Measurements from ENCODE around the gene NUMBL. TPM values are rescaled to one million over a fixed set of nuclear protein-coding genes. Genes with fewer than 3 reads are reported as not detected.

Gene NUMBL
- total RNA-seq, 1 donor from 2014 or later: 17.7 TPM

GRCh38 chr19:40705362-40705651 lies 14.9 kb upstream of the NUMBL start:
- no peaks in the 10 kb centered on the region for H3K27me3 ChIP-seq (ENCODE audit: low read depth)
- H3K36me3 ChIP-seq: peaks cover 97% of the 10 kb centered on the region
- H3K27ac ChIP-seq: no peak overlapping the region
- H3K4me1 ChIP-seq: no peaks in the 10 kb centered on the region
- ATAC-seq (no peak), DNase-seq (no peak)
- no peaks in the 10 kb centered on the region for H3K9me3 ChIP-seq
- TF ChIP-seq CTCF (IDR thresholded peaks at IDR 0.05): no peak
- no peak overlapping the region for H3K4me3 ChIP-seq
- intact Hi-C loops (cut with DNase I): no loop called here

GRCh38 chr19:40704491-40705361 lies 14.3 kb upstream of the NUMBL start:
- no peak for TF ChIP-seq CTCF (IDR thresholded peaks at IDR 0.05)
- intact Hi-C loops (cut with DNase I): no loop called here

GRCh38 chr19:40703029-40703755 lies 12.7 kb upstream of the NUMBL start:
- no peaks in the 10 kb centered on the region for H3K27me3 ChIP-seq (ENCODE audit: low read depth)
- peaks cover 87% of the 10 kb centered on the region for H3K36me3 ChIP-seq
- H3K4me3 ChIP-seq: no peak overlapping the region
- intact Hi-C loops (cut with DNase I): no loop called here
- H3K4me1 ChIP-seq: no peaks in the 10 kb centered on the region
- no peaks in the 10 kb centered on the region for H3K9me3 ChIP-seq
- no peak for TF ChIP-seq CTCF (IDR thresholded peaks at IDR 0.05)
- DNase-seq (no peak), ATAC-seq (no peak)
- no peak overlapping the region for H3K27ac ChIP-seq

More at GRCh38 chr19:40704491-40705361, 14.3 kb upstream of the NUMBL start:
- DNase-seq (no peak), ATAC-seq (no peak)
- no peaks in the 10 kb centered on the region for H3K9me3 ChIP-seq
- no peak overlapping the region for H3K27ac ChIP-seq
- H3K4me3 ChIP-seq: no peak overlapping the region
- peaks cover 97% of the 10 kb centered on the region for H3K36me3 ChIP-seq
- no peaks in the 10 kb centered on the region for H3K27me3 ChIP-seq (ENCODE audit: low read depth)
- H3K4me1 ChIP-seq: no peaks in the 10 kb centered on the region

- DNase-seq: no peak
- no peaks in the 10 kb centered on the region for H3K9me3 ChIP-seq
- H3K27me3 ChIP-seq (ENCODE audit: low read depth): no peaks in the 10 kb centered on the region
- H3K4me1 ChIP-seq: no peaks in the 10 kb centered on the region
- intact Hi-C loops (cut with DNase I): no loop called here
- peaks cover 79% of the 10 kb centered on the region for H3K36me3 ChIP-seq
- no peak overlapping the region for H3K27ac ChIP-seq
- no peak overlapping the region for H3K4me3 ChIP-seq
- ATAC-seq: no peak
- TF ChIP-seq CTCF (IDR thresholded peaks at IDR 0.05): no peak
Measured at GRCh38 chr19:40702337-40703012, 12.0 kb upstream of the NUMBL start.

- no peaks in the 10 kb centered on the region for H3K9me3 ChIP-seq
Measured at GRCh38 chr19:40701758-40702157, 11.3 kb upstream of the NUMBL start.

More at GRCh38 chr19:40701758-40702157, 11.3 kb upstream of the NUMBL start:
- no peak for TF ChIP-seq CTCF (IDR thresholded peaks at IDR 0.05)
- no peak overlapping the region for H3K27ac ChIP-seq
- H3K27me3 ChIP-seq (ENCODE audit: low read depth): no peaks in the 10 kb centered on the region
- ATAC-seq (no peak), DNase-seq (no peak)
- intact Hi-C loops (cut with DNase I): no loop called here
- H3K36me3 ChIP-seq: peaks cover 79% of the 10 kb centered on the region
- H3K4me3 ChIP-seq: no peak overlapping the region
- no peaks in the 10 kb centered on the region for H3K4me1 ChIP-seq

Measured in lower lobe of right lung (tissue), 2 donors.